ENCODE results near the gene HOXC10.

Gene HOXC10

GRCh38 chr12:54030889-54031471 is 46.0 kb downstream of the HOXC10 start:
- no peak for DNase-seq

GRCh38 chr12:54031480-54031879 is 46.5 kb downstream of the HOXC10 start:
- no peak for DNase-seq

GRCh38 chr12:54032086-54032619 is 47.2 kb downstream of the HOXC10 start:
- no peak for DNase-seq

GRCh38 chr12:54032627-54033100 is 47.7 kb downstream of the HOXC10 start, which contains the start of gene HOXC5:
TSS of gene HOXC5 (plus strand) at chr12:54033050. CDS start at chr12:54033123, 73 bp downstream.
- peak; percentile 86 for DNase-seq

GRCh38 chr12:54033106-54033979 is 48.4 kb downstream of the HOXC10 start:
- DNase-seq = no peak

GRCh38 chr12:54033980-54034784 is 49.2 kb downstream of the HOXC10 start:
- DNase-seq = no peak

GRCh38 chr12:54034785-54035310 is 49.9 kb downstream of the HOXC10 start:
- DNase-seq = no peak

GRCh38 chr12:54035568-54036264 is 50.8 kb downstream of the HOXC10 start:
- DNase-seq = no peak

- peak; percentile 57 for DNase-seq
Observed at GRCh38 chr12:54036620-54037359, 51.8 kb downstream of the HOXC10 start.

- DNase-seq = no peak
Observed at GRCh38 chr12:54037360-54038283, 52.7 kb downstream of the HOXC10 start.

- no peak for DNase-seq
Observed at GRCh38 chr12:54038284-54038870, 53.4 kb downstream of the HOXC10 start.

GRCh38 chr12:54038871-54039414 is 54.0 kb downstream of the HOXC10 start:
- no peak for DNase-seq

GRCh38 chr12:54039417-54040147 is 54.6 kb downstream of the HOXC10 start:
- no peak for DNase-seq
